Endothelial cell of umbilical vein (primary cell): ENCODE data around the gene CPVL. TPM values are rescaled to one million over a fixed set of nuclear protein-coding genes. Genes with fewer than 3 reads are reported as not detected.
"Not testable (repeated sequence)": the region's sequence is repeated elsewhere in the genome, so short reads cannot be mapped to it uniquely, and the experiment has no call there.

Source experiments
- BruUV-seq: library from RNA; stranded (reverse); fragments of 400-500 nt; replicated peaks from 2 replicates; lab custom pipeline; 2021; lab: Mats Ljungman, UMichigan
- CTCF ChIA-PET: fragments of 300-600, 350-600 bp; sonication (Branson Sonifier 250); formaldehyde crosslinking; loops from one replicate; lab custom pipeline; 2021; ENCODE audit warnings: antibody characterized with exemption, inconsistent platforms; lab: Charles Lee
- POLR2A ChIA-PET: fragments of 300-600, 350-600 bp; sonication (Branson Sonifier 250); formaldehyde crosslinking; loops from one replicate; lab custom pipeline; 2021; ENCODE audit warnings: antibody characterized with exemption, inconsistent platforms; lab: Charles Lee
- DNase-seq: peaks from one replicate; pipeline ENCODE4 v3.0.0-alpha.2; 2011; ENCODE audit warnings: low read depth, low spot score
- FAIRE-seq: peaks from 2 replicates; lab custom pipeline; 2011; peaks lifted over from hg19 to GRCh38; lab: Jason Lieb, UNC
- H2AFZ ChIP-seq: 2 replicates; pipeline ENCODE4 v1.6.0; 2012; ENCODE audit warnings: low read depth, low read length, control low read depth, inconsistent platforms
- H3K27ac ChIP-seq: 2 replicates; pipeline ENCODE4 v1.5.1; 2011; ENCODE audit warnings: low read depth, mild to moderate bottlenecking, control low read depth, low read length, moderate library complexity; ENCODE audit not compliant: insufficient read depth
- H3K27me3 ChIP-seq, 2 experiments: 2 replicates each; pipeline versions ENCODE4 v1.6.0 to v1.6.1; 2011; ENCODE audit warnings: low read length in 2 of 2, mixed read lengths in 1 of 2; ENCODE audit not compliant: control insufficient read depth in 2 of 2, insufficient read depth in 2 of 2
- H3K36me3 ChIP-seq, 2 experiments: 2 replicates in 1 of 2; 3 replicates in 1 of 2; pipeline ENCODE4 v1.5.1; 2011; ENCODE audit warnings: low read length in 2 of 2, mild to moderate bottlenecking in 1 of 2, moderate library complexity in 1 of 2; ENCODE audit not compliant: control insufficient read depth in 2 of 2, insufficient read depth in 2 of 2; ENCODE audit errors: extremely low read depth in 1 of 2
- H3K4me1 ChIP-seq: 3 replicates; pipeline ENCODE4 v1.5.1; 2011; ENCODE audit warnings: mild to moderate bottlenecking, low read length; ENCODE audit not compliant: control insufficient read depth, insufficient read depth; ENCODE audit errors: extremely low read depth
- H3K4me2 ChIP-seq: 2 replicates; pipeline ENCODE4 v1.6.1; 2011; ENCODE audit warnings: low read length, control low read depth, mixed read lengths; ENCODE audit not compliant: insufficient read depth
- H3K4me3 ChIP-seq, 3 experiments: fragments of 200-600 bp in 1 of 3; sonication (generic), shearing (Covaris generic) in 1 of 3; replicated peaks in 1 of 3; 2 replicates each; pipeline ENCODE4 v1.5.1; 2011 to 2016; ENCODE audit warnings: control low read depth in 3 of 3, low read length in 3 of 3, mild to moderate bottlenecking in 2 of 3, inconsistent platforms in 1 of 3, low read depth in 1 of 3, moderate library complexity in 1 of 3; ENCODE audit not compliant: insufficient read depth in 1 of 3
- H3K79me2 ChIP-seq: 2 replicates; pipeline ENCODE4 v1.6.0; 2012; ENCODE audit warnings: low read length, inconsistent platforms; ENCODE audit not compliant: control insufficient read depth, insufficient read depth
- H3K9ac ChIP-seq: replicated peaks from 2 replicates; pipeline ENCODE3; 2011; ENCODE audit warnings: low read length, control low read depth; ENCODE audit not compliant: insufficient read depth; ENCODE audit errors: extremely low read depth
- H3K9me1 ChIP-seq: replicated peaks from 3 replicates; pipeline ENCODE4 v1.6.0; 2011; ENCODE audit warnings: mild to moderate bottlenecking, low read length; ENCODE audit not compliant: control insufficient read depth, insufficient read depth; ENCODE audit errors: extremely low read depth
- H3K9me3 ChIP-seq: replicated peaks from 2 replicates; pipeline ENCODE4 v1.5.1; 2012; ENCODE audit warnings: low read length, inconsistent platforms; ENCODE audit not compliant: control insufficient read depth, insufficient read depth
- H4K20me1 ChIP-seq: replicated peaks from 2 replicates; pipeline ENCODE3; 2011; ENCODE audit warnings: mild to moderate bottlenecking, low read length; ENCODE audit not compliant: control insufficient read depth, insufficient read depth; ENCODE audit errors: extremely low read depth
- POLR2AphosphoS5 ChIP-seq: IDR thresholded peaks from 2 replicates; pipeline ENCODE4 v1.6.1; 2012; ENCODE audit warnings: low read depth, mild to moderate bottlenecking, control low read depth, low read length, moderate library complexity; ENCODE audit not compliant: insufficient read depth
- dilution Hi-C: fragments of 300-500 bp; cut with MboI; formaldehyde crosslinking; loops from one replicate; pipeline ENCODE4 v1.15.0; 2019; ENCODE audit warnings: low sequenced_read_pairs; ENCODE audit not compliant: extremely low pct_ligation_motif_present
- intact Hi-C: fragments of 100-400 bp; cut with micrococcal nuclease; formaldehyde crosslinking; loops from one replicate; pipeline ENCODE4 v1.10.0; 2022
- polyA plus RNA-seq, 4 experiments: library from polyadenylated mRNA; depleted of rRNA in 3 of 4; stranded (reverse) in 3 of 4; unstranded in 1 of 4; fragments of >200 nt; gene quantifications; 2 replicates each; pipeline versions ENCODE4 v1.2.1 to v1.2.3, GENCODE V29; 2011 to 2012; ENCODE audit warnings: missing spikeins in 1 of 4
- total RNA-seq: library from RNA; stranded (reverse); gene quantifications from 2 replicates; pipeline ENCODE4 v1.2.3, GENCODE V29; 2021

Gene CPVL
- total and polyA plus RNA-seq, 2 donors (not counting 3 experiments of a cell fraction or from before 2014, with no cell fraction given) = 0.14 TPM; not detected in 1

DNA sequence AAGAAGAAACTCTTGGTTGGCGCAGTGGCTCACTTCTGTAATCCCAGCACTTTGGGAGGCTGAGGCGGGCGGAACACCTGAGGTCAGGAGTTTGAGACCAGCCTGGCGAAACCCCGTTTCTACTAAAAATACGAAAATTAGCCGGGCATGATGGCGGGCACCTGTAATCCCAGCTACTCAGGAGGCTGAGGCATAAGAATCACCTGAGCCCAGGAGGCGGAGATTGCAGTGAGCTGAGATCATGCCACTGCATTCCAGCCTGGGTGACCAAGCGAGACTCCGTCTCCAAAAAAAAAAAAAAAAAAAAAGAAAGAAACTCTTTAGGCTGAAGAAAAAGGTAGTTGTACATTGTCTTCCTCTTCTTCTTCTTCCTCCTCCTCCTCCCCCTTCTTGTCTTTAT is 53.2 kb downstream of the CPVL start:
- H3K4me2 ChIP-seq, H3K4me1 ChIP-seq, H2AFZ ChIP-seq, FAIRE-seq, BruUV-seq, H3K27me3 ChIP-seq, POLR2A ChIA-PET, DNase-seq, H3K4me3 ChIP-seq, dilution Hi-C loops, H3K27ac ChIP-seq, H3K9ac ChIP-seq, H4K20me1 ChIP-seq, H3K79me2 ChIP-seq, H3K9me1 ChIP-seq, H3K9me3 ChIP-seq, intact Hi-C loops, H3K36me3 ChIP-seq: not testable (repeated sequence)
- CTCF ChIA-PET = interaction anchor here (1.4 to 38.9 kb wide), 4 partner anchors 9 to 169 kb away, joined by 4 to 1408 read pairs (median 83); partner anchors contain the start of gene TRIL

DNA sequence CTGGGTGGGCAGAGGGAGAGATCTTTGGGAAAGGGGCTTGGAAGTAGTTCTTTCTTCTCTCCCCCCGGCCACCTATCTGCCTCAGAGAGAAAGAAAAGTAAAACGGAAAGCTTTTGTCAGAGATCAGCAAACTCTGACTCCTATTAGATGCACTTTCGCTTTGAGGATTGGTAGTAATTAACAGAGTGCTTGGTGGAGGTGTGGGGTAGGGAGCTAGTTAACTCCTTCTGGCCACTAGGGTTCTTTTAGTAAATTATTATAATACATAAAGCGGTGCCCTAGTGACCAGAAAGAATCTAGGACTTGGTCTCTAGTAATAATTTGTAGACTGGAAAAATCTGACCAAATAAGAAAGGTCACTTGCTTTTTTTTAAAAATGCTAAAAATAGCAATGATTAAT is 54.6 kb downstream of the CPVL start:
- Histone ChIP-seq H3K9ac (peak overlapping the region; percentile 23), H4K20me1 (no peaks in the 10 kb centered on the region), H3K36me3 (no peaks in the 10 kb centered on the region), H3K4me1 (peaks cover 6% of the 10 kb centered on the region), H3K4me2 (peak overlapping the region; percentile 54), H3K27ac (no peak overlapping the region), H2AFZ (peak overlapping the region; percentile 93), H3K4me3 (peak overlapping the region in 2 of 3 experiments; percentile 15 to 53), H3K9me1 (no peaks in the 10 kb centered on the region), H3K27me3 (peaks cover 3 to 6% of the 10 kb centered on the region in 2 experiments), H3K79me2 (no peaks in the 10 kb centered on the region), H3K9me3 (no peaks in the 10 kb centered on the region)
- dilution Hi-C loops (no loop called here), intact Hi-C loops (loop anchor here (1.0 kb wide), 1 partner anchor 51 kb away; no protein-coding TSS in a partner anchor)
- no peak for TF ChIP-seq POLR2AphosphoS5
- no TSS peak for BruUV-seq
- FAIRE-seq (no peak), DNase-seq (no peak)
- CTCF ChIA-PET = interaction anchor here (0.6 to 38.9 kb wide), 9 partner anchors 8 to 167 kb away, joined by 3 to 1408 read pairs (median 10); partner anchors contain the start of gene TRIL
- POLR2A ChIA-PET = no interaction called here
